ENCODE measurements around the gene CTCF.

DNA sequence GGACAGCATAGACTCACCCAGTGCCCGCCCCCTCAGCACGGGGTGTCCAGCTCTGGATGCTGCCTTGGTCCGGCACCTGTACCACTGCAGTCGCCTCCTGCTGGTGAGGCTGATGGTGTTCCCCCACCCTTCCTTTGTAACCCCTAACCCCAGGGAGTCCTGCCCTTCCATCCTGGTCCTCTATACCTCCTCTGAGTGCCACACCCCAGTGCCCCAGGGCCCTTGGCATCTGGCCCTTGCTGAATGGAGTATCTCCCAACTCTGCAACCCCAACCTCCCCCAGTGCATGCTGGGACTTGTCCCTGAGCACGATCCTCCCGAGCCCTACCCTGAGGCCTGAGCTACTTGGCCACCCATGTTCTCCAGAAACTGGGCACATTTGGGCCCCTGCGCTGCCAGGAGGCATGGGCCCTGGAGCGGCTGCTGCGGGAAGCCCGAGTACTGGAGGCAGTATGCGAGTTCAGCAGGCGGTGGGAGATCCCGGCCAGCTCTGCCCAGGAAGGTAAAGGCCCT, 17.9 kb upstream of the CTCF start:
- TF ChIP-seq, protein P1, sequence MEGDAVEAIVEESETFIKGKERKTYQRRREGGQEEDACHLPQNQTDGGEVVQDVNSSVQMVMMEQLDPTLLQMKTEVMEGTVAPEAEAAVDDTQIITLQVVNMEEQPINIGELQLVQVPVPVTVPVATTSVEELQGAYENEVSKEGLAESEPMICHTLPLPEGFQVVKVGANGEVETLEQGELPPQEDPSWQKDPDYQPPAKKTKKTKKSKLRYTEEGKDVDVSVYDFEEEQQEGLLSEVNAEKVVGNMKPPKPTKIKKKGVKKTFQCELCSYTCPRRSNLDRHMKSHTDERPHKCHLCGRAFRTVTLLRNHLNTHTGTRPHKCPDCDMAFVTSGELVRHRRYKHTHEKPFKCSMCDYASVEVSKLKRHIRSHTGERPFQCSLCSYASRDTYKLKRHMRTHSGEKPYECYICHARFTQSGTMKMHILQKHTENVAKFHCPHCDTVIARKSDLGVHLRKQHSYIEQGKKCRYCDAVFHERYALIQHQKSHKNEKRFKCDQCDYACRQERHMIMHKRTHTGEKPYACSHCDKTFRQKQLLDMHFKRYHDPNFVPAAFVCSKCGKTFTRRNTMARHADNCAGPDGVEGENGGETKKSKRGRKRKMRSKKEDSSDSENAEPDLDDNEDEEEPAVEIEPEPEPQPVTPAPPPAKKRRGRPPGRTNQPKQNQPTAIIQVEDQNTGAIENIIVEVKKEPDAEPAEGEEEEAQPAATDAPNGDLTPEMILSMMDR (conservative IDR thresholded peaks at IDR 0.05): no peak
- no peak for TF ChIP-seq ZFX (IDR thresholded peaks at IDR 0.05)

Data from C4-2B (cell line).